IMR-90 (cell line): ENCODE results near the gene IP6K3.

Experiments
- CTCF ChIP-seq: conservative IDR thresholded peaks from 2 replicates; pipeline ENCODE4 v1.5.1; 2012; ENCODE audit warnings: mild to moderate bottlenecking, low read depth, low read length, improper control_type of control experiment
- FOS ChIP-seq: fragments of 150-350 bp; IDR thresholded peaks from 2 replicates; pipeline ENCODE4 v1.6.1; 2016; ENCODE audit warnings: low read depth, low read length
- POLR2A ChIP-seq: IDR thresholded peaks from 2 replicates; pipeline ENCODE4 v1.6.1; 2012; ENCODE audit warnings: mild to moderate bottlenecking, low read depth, low read length

DNA sequence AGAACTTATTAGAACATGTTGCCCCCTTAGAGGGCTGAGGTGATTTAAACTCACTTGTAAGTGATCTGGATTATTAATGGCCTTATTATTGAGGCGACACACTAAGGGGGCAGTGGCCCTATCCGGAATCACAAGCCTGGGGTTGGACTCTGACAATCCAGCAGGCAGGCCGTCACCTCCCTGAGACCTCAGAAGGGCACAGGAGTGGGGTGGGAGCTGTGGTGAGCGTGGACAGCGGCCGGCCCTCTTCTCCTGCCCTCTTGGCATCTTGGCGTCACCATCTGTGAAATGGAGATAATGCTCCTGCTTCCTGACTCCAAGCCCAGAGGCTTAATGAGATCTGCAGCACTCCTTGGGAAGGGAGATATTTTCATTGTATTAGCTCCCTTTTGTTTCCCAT, 19.6 kb downstream of the IP6K3 start:
- TF ChIP-seq CTCF (no peak), FOS (no peak), POLR2A (no peak)
